Endothelial cell (in vitro differentiated cells): ENCODE results near the gene ANGPT4. TPM values are rescaled to one million over a fixed set of nuclear protein-coding genes. Genes with fewer than 3 reads are reported as not detected.

Experiments
- DNase-seq: peaks from one replicate; pipeline ENCODE4 v3.0.0; 2021; ENCODE audit warnings: low spot score
- H3K27ac Mint-ChIP-seq: one replicate; pipeline ENCODE4 v1.8.0; 2021; ENCODE audit warnings: mixed read lengths, inconsistent platforms; ENCODE audit not compliant: unreplicated experiment
- H3K27me3 Mint-ChIP-seq: one replicate; pipeline ENCODE4 v1.8.0; 2021; ENCODE audit warnings: mild to moderate bottlenecking, moderate library complexity, mixed read lengths, inconsistent platforms; ENCODE audit not compliant: unreplicated experiment
- H3K36me3 Mint-ChIP-seq: one replicate; pipeline ENCODE4 v1.8.0; 2021; ENCODE audit warnings: mild to moderate bottlenecking, low read depth, mixed read lengths, inconsistent platforms; ENCODE audit not compliant: unreplicated experiment
- H3K4me1 Mint-ChIP-seq: one replicate; pipeline ENCODE4 v1.8.0; 2021; ENCODE audit warnings: mild to moderate bottlenecking, mixed read lengths, inconsistent platforms; ENCODE audit not compliant: unreplicated experiment
- H3K4me3 Mint-ChIP-seq: one replicate; pipeline ENCODE4 v1.8.0; 2021; ENCODE audit warnings: mild to moderate bottlenecking, mixed read lengths, inconsistent platforms; ENCODE audit not compliant: unreplicated experiment
- H3K9me3 Mint-ChIP-seq: one replicate; pipeline ENCODE4 v1.8.0; 2021; ENCODE audit warnings: mixed read lengths, inconsistent platforms; ENCODE audit not compliant: unreplicated experiment
- total RNA-seq: library from RNA; stranded (reverse); fragmentation: NEBNext Ultra II Directional; extraction: Animal tissue kit (Norgen Biotek cat#: 25700); gene quantifications from one replicate; pipeline ENCODE4 v1.2.1, GENCODE V29; 2021; ENCODE audit not compliant: unreplicated experiment
- TF ChIP-seq, protein P1 (sequence below): fragments of 200-600 bp; sonication (generic); IDR thresholded peaks from one replicate; pipeline ENCODE4 v1.5.0; 2021; ENCODE audit warnings: antibody characterized with exemption; ENCODE audit not compliant: unreplicated experiment

ANGPT4 gene
- total RNA-seq, 1 donor from 2014 or later, result 0.51 TPM

DNA sequence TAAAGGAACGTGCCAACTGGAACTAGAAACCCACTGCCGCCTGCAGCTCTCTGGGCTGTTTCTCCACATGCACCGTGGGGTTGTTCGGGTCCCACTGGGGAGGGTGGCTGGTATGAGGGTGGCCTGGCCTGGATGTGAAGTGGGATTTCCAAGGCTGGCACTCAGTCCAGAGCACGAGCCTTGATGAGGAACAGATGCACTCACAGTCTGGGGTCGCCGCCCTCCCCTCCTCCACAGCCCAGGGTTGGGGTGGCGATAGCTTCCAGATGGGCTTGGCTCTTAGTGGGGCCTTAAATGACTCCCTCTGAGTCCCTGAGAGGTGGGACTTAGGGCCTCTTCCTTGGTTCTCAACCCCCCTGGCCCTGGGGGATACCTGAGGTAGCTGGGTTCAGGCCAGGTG, 30.7 kb upstream of the ANGPT4 start:
- Mint-ChIP-seq H3K27ac (no peak overlapping the region), H3K36me3 (no peaks in the 10 kb centered on the region), H3K27me3 (no peaks in the 10 kb centered on the region), H3K4me3 (no peak overlapping the region), H3K4me1 (peaks cover 15% of the 10 kb centered on the region), H3K9me3 (no peaks in the 10 kb centered on the region)
- TF ChIP-seq, protein P1, sequence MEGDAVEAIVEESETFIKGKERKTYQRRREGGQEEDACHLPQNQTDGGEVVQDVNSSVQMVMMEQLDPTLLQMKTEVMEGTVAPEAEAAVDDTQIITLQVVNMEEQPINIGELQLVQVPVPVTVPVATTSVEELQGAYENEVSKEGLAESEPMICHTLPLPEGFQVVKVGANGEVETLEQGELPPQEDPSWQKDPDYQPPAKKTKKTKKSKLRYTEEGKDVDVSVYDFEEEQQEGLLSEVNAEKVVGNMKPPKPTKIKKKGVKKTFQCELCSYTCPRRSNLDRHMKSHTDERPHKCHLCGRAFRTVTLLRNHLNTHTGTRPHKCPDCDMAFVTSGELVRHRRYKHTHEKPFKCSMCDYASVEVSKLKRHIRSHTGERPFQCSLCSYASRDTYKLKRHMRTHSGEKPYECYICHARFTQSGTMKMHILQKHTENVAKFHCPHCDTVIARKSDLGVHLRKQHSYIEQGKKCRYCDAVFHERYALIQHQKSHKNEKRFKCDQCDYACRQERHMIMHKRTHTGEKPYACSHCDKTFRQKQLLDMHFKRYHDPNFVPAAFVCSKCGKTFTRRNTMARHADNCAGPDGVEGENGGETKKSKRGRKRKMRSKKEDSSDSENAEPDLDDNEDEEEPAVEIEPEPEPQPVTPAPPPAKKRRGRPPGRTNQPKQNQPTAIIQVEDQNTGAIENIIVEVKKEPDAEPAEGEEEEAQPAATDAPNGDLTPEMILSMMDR, result no peak
- no peak for DNase-seq

DNA sequence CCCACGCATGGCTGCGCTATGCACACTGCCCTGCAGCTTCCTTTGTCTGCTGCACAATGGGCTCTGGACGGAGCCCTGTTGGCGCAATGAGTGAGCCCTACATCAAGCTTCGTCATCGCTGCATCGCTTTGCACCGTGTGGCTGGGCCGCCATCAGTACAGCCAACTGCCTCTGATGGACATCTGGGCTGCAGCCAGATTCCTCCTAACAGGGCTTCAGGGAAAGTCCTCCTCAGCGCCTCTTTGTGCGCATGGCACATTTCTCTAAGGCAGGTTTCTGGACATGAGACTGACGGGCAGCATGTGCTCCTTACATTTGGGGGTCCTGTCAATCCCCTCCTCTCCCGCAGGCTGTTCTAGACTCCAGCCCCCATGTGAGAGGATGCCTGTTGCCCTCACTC, 29.7 kb upstream of the ANGPT4 start:
- no peaks in the 10 kb centered on the region for H3K9me3 Mint-ChIP-seq
- H3K4me3 Mint-ChIP-seq, result no peak overlapping the region
- H3K27me3 Mint-ChIP-seq, result no peaks in the 10 kb centered on the region
- TF ChIP-seq, protein P1, result no peak
- DNase-seq, result no peak
- H3K27ac Mint-ChIP-seq, result no peak overlapping the region
- peaks cover 15% of the 10 kb centered on the region for H3K4me1 Mint-ChIP-seq
- no peaks in the 10 kb centered on the region for H3K36me3 Mint-ChIP-seq

DNA sequence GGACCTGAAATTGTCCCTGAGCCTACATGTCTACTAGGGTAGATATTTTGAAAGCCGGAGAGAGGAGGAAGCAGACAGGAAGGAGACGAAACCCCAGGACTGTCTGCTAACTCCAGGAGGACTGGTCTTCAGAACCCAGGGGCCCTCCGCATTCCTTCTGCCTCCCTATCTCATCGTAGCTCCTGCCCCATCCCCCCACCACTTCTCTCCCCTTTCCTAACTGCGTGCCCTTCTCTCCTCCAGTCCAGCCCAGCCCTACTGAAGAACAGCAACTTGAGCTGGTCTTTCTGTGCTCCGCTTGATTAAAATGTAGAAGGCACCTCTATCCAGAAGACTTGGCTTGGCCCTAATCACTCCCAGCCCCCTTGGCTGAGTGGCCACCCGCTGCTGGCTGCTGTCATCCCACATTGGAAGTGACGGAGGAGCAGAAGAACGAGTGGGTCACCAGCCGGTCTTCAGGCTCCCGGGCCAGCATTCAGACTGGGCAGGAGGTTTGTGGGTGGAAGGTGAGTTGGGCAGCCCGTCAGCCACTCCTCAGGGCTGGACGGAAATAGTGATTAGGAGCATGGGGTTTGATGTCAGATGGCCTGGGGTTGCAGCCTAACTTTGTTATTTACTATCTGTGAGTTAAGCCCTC, 28.8 kb upstream of the ANGPT4 start:
- no peaks in the 10 kb centered on the region for H3K36me3 Mint-ChIP-seq
- TF ChIP-seq, protein P1, result no peak
- no peaks in the 10 kb centered on the region for H3K27me3 Mint-ChIP-seq
- no peaks in the 10 kb centered on the region for H3K9me3 Mint-ChIP-seq
- H3K4me3 Mint-ChIP-seq, result no peak overlapping the region
- H3K4me1 Mint-ChIP-seq, result peaks cover 15% of the 10 kb centered on the region
- DNase-seq, result no peak
- H3K27ac Mint-ChIP-seq, result no peak overlapping the region

DNA sequence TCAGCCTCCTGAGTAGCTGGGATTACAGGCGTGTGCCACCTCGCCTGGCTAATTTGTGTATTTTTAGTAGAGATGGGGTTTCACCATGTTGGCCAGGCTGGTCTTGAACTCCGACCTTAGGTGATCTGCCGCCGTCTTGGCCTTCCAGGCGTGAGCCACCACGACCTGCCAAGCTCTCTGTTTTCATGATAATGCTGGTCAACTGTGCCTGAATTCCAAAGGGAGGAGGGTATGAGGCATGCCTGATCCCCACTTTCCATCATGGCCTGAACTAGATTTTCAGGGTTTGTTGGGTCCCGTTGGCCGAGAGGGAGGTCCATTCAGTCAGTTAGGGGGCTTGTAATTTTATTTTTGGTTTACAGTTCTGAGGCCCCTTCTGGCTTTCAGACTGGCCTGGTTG, 28.0 kb upstream of the ANGPT4 start:
- no peaks in the 10 kb centered on the region for H3K9me3 Mint-ChIP-seq
- DNase-seq, result no peak
- H3K4me3 Mint-ChIP-seq, result no peak overlapping the region
- TF ChIP-seq, protein P1, result no peak
- H3K36me3 Mint-ChIP-seq, result no peaks in the 10 kb centered on the region
- H3K27me3 Mint-ChIP-seq, result no peaks in the 10 kb centered on the region
- no peak overlapping the region for H3K27ac Mint-ChIP-seq
- peaks cover 15% of the 10 kb centered on the region for H3K4me1 Mint-ChIP-seq

DNA sequence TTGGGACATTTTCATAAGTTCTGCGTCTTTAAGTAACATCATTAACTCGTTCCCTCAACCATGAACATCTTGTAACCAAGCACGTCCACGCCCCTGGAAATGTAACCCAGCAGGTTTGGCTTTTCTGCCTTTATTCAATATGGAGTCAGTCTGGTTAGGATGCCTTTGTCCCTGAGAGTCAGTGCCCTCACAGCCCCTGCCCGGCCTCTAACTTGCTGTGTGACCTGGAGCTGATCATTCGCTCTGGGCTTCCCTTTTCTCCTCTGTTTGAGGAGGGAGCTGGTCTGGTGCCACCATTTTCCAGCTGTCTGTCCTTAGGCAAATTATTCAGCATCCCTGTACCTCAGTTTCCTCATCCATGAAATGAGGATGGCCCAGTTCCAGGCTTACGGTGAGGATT, 26.5 kb upstream of the ANGPT4 start:
- no peaks in the 10 kb centered on the region for H3K9me3 Mint-ChIP-seq
- TF ChIP-seq, protein P1, result no peak
- H3K4me1 Mint-ChIP-seq, result peaks cover 15% of the 10 kb centered on the region
- H3K4me3 Mint-ChIP-seq, result no peak overlapping the region
- DNase-seq, result no peak
- no peaks in the 10 kb centered on the region for H3K36me3 Mint-ChIP-seq
- peaks cover 2% of the 10 kb centered on the region for H3K27me3 Mint-ChIP-seq
- H3K27ac Mint-ChIP-seq, result no peak overlapping the region
